Activated CD4-positive, alpha-beta T cell treated with anti-CD3 and anti-CD28 coated beads, Interleukin-2, amount 50 U/mL, for 4 hours (primary cell): ENCODE results near the gene ORMDL3.
"Not testable (repeated sequence)": the region's sequence is repeated elsewhere in the genome, so short reads cannot be mapped to it uniquely, and the experiment has no call there.

Experiments
- DNase-seq, 2 experiments: peaks; one replicate each; pipeline ENCODE4 v3.0.0-alpha.2; 2020

The ORMDL3 gene

DNA sequence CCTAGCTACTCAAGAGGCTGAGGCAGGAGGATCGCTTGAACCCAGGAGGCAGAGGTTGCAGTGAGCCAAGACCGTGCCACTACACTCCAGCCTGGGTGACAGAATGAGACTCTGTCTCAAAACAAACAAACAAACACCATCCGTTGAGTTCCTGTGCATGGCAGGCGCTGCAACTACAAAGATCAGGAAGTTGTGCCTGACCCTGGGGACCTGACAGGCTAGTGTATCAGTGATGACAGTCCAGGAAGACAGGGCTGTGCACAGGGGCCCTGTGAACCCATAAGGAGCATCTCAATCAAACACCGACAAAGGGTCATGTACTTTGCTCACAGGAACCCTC, 21.1 kb upstream of the ORMDL3 start:
- DNase-seq: not testable (repeated sequence)

DNA sequence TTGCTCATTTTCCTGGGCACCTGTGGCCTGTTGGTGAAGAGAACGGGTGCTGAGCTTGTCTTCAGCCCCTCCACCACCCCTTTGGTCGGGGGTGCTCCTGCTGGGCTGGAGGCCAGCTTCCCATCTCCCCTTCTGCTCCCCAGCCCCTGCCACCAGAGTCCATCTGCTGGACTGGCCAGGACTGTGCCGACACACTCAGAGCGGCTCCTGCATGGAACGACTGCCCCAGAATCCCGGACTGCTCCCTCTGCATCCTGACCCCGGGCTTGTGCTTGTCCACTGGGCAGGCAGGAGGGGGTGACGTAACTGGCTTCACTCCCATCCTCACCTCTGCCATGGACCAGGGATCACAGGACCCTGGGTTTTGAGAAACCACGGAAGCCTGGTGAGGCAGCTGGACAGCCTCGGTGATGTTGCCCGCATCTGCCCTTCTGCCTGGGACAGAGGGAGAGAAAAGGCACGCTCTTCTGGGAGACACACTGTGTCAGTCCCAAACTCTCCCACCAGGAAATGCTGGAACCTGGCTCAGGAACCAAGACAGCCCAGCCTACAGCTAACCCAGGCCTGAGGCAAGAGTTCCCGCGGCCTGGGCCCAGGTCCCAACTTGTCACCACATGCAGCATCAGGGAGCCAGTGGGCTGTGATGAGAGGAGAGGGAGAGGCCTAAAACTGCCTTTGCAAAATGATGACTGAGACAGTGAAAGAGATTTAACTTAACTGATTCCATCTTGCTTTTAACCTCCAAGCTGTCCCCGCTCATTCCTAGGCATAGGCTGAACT, 19.3 kb upstream of the ORMDL3 start:
- DNase-seq: no peak

DNA sequence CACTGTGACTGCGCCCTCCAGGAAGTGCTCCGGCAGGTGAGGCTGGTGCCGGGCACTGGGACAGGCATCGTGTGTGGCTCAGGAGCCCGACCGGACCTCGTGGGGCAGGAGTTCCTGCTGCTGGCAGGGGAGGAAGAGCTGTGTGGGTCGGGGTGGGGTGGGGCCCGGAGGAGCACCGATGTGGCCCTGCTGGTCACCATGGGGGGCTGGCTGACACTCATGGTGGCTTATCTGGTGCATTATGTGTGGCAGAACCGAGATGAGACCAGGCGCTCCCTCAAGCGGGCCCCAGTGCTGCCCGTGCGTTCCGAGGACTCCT, 17.0 kb upstream of the ORMDL3 start:
- no peak for DNase-seq

DNA sequence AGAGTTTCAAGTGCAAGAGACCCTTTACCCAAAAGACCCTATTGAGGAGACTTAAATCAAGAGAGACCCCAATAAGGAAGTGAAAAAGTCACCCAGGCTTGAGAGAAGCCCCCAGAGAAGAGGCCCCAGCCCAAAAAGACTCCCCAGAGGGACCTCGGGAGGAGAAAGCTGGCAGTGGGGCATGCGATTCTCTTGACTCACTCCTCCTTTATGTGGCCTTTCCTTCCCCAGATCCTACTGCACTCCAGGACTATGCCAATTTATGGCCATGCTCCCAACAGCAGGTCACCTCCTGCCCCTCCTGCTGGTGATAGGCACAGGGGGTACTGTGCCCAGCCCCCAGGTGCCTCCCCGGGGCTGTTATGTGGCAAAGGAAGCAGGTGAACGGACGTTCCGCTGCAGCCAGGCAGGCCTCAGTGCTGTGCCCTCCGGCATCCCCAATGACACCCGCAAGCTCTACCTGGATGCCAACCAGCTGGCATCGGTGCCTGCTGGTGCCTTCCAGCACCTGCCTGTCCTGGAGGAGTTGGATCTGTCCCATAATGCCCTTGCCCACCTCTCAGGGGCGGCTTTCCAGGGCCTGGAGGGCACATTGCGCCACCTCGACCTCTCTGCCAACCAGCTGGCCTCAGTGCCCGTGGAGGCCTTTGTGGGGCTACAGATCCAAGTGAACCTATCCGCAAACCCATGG, 16.4 kb upstream of the ORMDL3 start:
- DNase-seq: no peak

DNA sequence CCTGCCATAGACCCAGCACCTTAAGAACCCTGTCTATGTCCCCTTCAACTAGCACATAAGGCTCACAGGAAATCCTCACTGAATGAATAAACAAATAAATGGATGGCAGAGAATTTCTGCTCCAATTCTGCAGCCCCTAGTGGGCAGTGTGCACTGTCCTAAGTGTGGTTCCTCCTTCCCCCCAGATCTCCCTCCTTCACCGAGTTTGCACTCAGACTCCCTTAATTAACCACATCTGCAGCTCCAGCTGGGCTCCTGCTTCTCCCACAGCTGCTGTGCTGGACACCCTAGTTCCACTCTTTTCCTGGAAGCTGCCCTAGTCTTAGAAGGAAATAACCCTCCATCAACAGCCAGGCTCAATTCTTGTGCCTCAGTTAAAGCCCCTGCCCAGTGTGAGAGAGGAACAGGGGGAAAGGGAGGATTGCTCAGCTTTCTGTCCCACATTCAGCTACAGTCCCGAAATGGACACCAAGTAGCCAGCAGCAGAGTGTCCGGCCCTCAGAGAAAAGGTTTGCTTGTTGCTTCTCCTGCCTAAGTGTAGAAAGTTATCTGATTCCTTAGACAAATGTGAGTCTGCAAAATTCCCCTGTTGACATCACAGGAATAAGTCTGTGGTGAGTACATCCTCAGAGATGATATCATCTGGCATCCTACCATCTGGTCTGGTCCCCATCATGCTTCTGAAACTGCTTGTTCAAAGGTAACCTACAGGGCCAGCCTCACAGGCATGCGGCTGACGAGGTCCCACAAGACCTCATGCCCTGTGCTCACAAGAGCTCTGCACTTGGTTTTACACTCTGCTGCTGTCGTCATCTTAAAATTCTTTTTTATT, 12.4 kb upstream of the ORMDL3 start:
- no peak for DNase-seq

DNA sequence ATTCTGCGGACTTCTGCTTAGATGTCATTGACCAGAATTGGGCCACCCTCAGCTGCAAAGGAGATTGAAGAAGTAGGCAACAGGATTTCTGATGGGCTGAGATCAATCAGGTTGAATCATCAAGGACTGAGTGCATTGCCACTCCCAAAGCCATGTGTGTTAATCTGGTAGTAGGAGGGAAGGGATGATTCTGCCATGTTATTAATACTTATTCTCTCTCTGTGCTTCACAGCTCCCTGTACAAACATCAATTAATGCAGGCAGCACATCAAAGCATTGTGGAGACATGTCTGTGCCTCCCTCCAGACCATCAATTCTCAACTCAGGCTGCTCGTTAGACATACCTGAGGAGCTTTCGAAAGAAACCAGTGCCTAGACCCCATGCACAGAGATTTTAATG, 11.7 kb upstream of the ORMDL3 start:
- no peak for DNase-seq

DNA sequence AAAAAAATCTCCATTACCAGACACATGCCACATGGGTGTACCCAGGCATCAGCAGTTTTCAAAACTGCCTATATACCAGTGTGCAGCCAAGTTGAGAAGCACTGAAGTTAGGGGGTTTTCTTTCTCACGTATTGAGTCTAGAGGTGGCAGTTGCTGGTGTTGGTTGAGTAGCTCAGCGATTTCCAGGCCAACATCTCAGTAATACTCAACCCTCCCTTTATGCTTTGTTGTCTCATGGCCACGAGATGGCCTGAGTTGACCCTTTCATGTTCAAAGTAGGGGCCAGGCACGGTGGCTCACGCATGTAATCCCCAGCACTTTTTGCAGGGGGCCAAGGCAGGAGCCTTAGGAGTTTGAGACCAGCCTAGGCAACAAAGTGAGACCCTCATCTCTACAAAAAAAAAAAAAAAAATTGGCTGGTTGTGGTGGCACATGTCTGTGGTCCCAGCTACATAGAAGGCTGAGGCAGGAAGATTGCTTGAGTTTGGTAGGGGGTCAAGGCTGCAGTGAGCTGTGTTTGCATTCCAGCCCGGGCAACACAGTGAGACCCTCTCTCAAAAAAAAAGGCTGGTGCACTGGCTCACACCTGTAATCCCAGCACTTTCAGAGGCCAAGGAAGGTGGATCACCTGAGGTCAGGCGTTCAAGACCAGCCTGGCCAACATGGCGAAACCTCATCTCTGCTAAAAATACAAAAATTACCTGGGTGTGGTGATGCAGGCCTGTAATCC, 10.9 kb upstream of the ORMDL3 start:
- DNase-seq: no peak

DNA sequence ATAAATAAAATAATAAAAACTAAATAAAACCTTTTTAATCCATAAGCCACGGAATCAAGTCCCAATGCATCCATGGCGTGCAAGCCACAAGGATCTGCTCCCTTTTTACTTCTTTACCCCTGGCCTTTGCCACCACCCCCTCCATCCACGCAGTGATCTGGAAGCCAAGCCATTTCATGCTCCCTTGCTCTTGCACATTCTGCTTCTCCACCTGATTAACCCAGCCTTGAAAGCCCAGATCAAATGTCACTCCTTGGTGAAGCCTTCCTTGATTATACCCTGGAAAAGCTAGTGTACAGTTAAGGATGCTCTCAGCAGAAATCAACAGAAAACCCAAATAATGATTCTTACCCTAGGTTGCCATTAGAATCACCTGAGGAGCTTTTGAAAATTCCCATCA, 10.0 kb upstream of the ORMDL3 start:
- DNase-seq: no peak

DNA sequence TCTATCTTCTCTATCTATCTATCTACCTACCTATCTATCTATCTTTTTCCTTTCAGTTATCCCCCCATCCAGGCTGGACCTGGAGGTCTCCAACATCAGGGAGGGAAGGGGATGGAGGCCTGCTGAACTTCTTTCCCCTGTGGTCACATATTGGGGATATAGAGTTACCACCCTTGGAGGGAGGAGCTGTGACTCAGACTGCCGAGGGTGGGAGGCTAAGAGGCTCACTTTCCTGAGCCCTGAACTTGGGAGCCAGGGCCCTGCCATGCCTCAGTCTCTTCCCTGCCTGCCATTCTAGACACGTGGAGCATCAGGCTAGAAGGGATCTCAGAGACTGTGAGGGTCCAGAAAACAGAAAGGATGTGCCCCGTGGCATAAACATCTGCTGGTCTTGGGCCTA, 8.5 kb upstream of the ORMDL3 start:
- DNase-seq: no peak

DNA sequence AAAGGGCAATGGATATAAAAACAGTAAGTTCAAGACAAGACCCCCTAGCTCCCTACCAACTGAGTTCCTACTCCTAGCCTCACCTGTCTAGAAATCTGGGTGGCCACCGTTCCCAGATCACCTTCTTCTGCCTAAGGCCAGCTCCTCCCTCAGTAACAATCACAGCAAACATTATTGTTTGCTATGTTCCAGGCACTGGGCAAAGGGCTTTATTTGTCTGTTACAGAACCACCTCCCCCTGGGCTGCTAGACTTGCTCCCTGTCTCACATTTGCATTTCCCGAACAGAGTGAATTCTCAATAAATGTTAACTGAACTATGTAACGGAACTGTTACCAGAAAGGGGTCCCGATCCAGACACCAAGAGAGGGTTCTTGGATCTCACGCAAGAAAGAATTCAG, 6.9 kb upstream of the ORMDL3 start:
- no peak for DNase-seq

DNA sequence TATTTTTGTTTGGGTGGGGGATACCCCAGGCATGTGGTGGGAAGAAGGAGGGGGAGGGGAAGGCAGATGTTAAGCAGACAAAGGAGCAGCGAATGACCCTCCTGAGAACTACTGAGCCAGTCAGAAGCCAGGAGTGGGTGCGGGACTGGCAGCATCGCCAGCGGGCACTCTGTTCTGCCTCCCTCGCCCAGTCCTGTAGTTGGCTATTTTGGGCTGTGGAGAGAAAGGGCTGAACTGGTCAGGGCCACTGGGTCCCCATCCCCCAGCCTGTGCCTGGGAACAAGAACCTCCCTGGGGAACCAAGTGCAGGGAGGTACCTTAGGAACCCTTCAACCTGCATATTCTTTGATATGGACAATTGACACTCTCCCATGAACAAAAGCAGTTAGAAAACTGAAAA, 6.5 kb upstream of the ORMDL3 start:
- DNase-seq: no peak

DNA sequence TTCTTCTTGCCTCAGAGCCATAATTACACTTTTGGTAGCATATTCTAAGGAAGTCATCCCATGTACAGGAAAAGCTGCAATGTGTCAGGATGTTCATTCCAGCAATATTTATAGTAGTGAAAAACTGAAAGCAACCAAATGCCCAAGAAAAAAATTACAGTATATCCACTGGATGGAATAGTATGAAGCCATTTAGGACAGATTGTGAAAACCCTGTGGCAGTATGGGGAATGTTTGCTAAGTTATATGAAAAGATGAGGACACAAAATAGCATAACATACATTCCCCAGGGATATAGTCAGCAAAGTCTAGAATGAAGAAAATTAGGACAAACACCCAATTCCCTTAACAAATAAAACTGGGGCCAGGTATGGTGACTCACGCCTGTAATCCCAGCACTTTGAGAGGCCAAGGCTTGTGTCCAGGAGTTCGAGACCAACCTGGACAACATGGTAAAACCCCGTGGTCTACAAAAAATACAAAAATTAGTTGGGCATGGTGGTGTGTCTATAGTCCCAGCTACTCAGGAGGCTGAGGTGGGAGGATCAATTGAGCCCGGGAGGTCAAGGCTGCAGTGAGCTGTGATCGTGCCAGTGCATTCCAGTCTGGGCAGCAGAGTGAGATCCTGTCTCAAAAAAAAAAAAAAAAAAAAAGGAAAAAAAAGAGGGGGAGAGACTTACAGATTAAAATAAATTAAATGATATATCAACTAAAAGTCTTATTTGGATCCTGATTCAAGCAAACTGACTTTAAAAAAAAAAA, 2.4 kb upstream of the ORMDL3 start:
- no peak for DNase-seq

DNA sequence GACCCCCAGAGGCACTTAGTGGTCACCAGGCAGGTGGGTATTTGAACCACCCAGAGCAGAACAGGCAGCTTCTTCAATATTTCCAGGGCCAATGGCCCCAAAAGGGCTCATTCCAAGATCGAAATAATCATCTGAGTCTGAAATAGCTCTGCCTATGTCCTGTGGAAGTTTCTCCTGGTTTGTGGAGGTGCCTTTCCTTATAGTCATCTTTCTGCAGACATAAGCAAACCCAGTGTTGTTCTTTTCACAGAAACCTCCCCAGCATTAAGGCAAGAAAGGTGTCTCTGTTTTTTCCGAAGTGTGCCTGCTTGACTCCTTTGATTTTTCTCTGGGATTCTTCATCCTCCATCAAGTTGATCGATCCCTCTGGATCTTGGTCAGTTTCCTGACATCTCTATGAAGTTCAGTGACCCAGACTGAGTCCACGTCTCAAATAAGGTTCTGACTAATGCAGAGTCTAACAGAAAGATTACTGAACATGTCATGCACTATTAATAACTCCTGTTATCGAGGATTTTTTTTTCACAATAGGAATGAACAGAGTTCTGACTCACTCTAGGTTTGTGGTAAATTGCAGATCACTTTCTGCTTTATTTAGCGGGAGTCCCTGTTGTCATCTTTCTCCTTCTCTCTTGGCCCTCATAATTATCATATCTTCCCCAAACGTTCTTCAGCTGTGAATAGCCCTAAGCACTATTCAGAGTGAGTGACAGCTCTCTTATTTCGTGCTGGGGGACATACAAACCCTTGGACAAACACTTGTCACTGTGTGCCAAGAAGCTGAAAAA, 1.7 kb upstream of the ORMDL3 start:
- no peak for DNase-seq

DNA sequence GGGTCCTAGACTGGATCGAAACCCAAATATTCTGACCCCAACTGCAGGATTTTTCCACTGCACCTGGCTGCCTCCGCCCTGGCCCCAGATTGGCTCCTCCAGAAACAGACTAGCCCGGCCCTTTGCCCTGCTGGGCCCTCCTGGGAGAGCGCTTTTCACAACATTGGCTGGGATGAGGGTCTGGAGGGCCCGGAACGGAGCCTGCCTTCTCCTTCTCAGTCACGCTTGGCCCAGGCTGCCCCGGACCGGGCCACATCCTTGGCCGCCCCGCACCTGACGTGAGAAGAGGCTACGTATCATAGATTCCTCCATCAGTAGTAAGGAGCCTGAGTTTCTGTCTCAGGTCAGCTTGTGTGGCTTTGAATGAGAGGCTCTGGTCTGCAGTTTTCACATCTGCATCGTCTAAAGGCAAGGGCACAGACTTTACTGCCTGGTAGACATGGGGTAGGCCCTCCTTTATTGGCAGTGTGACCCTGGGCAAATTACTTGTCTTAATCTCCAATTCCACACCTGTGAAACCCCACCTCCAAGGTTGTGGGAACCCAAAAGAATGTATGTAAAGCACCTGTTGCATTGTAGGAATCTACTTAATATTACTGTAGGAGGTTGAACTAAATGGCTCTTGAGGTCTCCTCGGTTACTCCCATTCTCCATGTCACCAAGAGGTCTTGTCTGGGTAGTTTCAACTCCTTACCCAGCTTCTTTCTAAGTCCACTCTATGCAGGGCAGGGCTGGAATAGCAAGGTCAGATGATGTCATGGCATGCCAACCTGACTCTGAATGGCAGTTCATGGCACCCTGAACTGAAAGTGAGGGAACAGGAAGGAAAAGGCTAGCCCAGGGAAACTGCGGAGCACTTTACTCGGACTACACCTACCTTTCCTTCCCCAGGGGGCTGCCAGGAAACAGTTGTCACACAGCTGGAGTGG, 792 bp upstream of the ORMDL3 start:
- no peak for DNase-seq

DNA sequence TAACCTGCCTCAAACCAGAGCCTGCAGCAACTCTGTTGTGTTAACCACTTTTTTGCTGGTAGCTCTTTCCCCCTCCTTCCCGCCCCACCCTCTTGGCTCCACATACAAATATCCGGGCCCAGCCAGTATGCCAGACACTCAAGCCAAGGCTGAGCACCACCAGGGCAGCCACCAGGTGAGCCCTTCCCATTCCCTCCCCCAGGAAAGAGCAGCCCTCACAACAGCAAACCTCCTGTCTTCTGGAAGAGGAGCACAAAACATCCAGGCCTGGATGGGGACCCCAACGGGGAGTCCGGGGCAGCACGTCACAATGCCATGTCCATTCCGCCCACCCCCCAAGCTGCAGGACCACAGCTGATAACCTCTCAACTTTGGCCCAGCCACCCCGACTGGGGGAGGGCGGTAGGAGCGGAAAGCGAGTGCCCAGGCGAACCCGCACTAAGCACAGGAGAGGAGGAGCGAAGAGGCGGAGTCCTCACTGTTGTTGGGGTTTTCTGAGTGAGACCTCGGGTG, 757 bp downstream of the ORMDL3 start:
- peak; percentile 34 to 35 for DNase-seq

DNA sequence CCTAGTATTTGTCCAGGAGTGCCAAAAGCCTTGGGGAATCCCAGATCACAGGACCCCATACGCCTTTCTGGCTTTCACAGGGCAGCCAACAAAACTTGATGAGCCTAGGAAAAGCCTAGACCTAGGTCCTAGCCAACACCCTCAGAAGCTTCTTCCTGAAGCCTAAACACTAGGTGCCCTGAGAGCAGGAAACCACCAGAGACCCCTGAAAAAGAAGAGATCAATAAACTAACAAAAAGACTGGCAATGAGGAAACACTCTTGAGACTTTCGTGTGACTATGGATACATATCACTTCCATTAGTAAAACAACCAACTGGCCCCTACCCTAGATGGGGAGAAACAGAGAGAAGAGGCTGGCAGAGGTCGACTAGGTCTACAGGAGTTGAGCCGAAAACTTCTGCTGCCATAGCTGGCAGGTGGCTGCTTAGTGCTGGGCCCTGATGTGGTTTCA, 1.2 kb downstream of the ORMDL3 start:
- no peak for DNase-seq

DNA sequence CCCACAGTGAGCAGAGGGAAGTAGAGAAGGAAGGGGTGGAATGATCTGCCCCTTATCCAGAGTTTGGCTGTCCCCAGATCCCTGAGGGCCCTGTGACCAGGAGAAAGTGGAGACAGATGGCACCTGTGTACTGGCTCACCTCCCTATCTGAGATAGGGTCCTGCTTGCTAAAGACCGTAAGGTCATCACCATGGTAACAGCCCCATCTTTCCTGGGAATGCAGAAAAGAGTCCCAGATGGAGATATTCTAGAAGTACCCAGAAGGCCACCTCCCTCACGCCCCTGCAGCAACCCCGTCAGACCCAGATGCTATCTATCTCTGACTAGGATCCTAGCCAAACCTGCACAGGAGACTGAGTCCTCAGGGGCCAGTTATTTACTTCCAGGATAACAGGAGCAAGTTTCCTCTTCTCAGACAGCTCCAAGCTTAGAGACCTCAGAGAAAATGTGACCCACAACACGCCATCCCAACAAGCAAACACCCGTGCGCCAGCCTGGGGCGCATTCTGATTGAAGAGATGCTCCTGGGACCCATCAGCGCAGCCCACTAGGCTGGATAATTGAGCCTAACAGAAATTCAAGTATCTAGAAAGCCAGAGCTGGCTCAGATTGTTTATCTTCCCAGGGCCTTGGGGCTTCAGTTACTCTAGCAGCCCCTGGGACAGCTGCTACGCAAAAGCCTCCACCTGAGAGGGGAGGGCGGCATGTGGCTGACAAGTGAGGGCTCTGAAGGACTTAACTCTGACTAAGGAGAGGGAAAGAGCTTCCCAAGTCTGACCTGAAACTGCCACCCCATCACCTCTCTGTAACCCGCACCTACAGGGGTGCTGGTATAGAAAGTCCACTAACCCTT, 1.9 kb downstream of the ORMDL3 start:
- DNase-seq: no peak

DNA sequence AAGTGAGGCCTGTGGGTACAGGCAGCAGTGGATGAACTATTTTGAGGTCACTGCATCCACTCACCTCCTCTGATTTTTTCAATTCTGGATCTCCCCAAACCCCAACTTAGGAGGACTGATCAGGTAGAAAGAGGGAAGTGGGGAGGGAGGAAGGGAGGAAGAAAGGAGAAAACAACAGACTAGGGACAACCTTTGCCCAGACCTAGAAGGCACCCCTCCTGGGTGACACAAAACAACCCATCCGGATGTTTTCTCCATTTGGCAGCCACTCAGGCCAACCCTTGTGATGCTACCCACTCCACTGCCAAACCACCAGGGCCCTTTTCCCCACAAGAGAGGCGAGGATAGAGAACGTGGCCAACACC, 2.7 kb downstream of the ORMDL3 start:
- DNase-seq: no peak
